Calu3 (cell line): Measurements from ENCODE around the gene PDX1. TPM values are rescaled to one million over a fixed set of nuclear protein-coding genes. Genes with fewer than 3 reads are reported as not detected.

Experiments used
- BruUV-seq: library from RNA; stranded (reverse); fragments of 400-500 nt; replicated peaks from 2 replicates; lab custom pipeline; 2021; lab: Mats Ljungman, UMichigan
- CTCF ChIA-PET: fragments of 300-600 bp; sonication (Branson Sonifier 250); formaldehyde crosslinking; loops from one replicate; lab custom pipeline; 2022; ENCODE audit warnings: antibody characterized with exemption; lab: Charles Lee
- DNase-seq: peaks from one replicate; pipeline ENCODE4 v3.0.0; 2022
- H3K27ac Mint-ChIP-seq: one replicate; pipeline ENCODE4 v1.8.0; 2022; ENCODE audit warnings: mixed read lengths; ENCODE audit not compliant: unreplicated experiment
- H3K27me3 Mint-ChIP-seq: one replicate; pipeline ENCODE4 v1.8.0; 2022; ENCODE audit warnings: mixed read lengths; ENCODE audit not compliant: unreplicated experiment
- H3K36me3 Mint-ChIP-seq: one replicate; pipeline ENCODE4 v1.8.0; 2022; ENCODE audit warnings: mild to moderate bottlenecking, moderate library complexity, mixed read lengths; ENCODE audit not compliant: insufficient read depth, unreplicated experiment
- H3K4me1 Mint-ChIP-seq: one replicate; pipeline ENCODE4 v1.8.0; 2022; ENCODE audit warnings: mild to moderate bottlenecking, low read depth, mixed read lengths; ENCODE audit not compliant: unreplicated experiment
- H3K4me3 Mint-ChIP-seq: one replicate; pipeline ENCODE4 v1.8.0; 2022; ENCODE audit warnings: mild to moderate bottlenecking, low read depth, moderate library complexity, mixed read lengths; ENCODE audit not compliant: unreplicated experiment
- H3K9me3 Mint-ChIP-seq: one replicate; pipeline ENCODE4 v1.8.0; 2022; ENCODE audit warnings: low read depth, mixed read lengths; ENCODE audit not compliant: unreplicated experiment
- intact Hi-C: fragments of 100-400 bp; cut with micrococcal nuclease; formaldehyde crosslinking; loops from one replicate; pipeline ENCODE4 v1.10.0; 2022; ENCODE audit not compliant: unreplicated experiment
- total RNA-seq: library from RNA; stranded (reverse); gene quantifications from 2 replicates; pipeline ENCODE4 v1.2.3, GENCODE V29; 2022
- TF ChIP-seq, protein P1 (sequence below): fragments of 200-600 bp; IDR thresholded peaks from one replicate; pipeline ENCODE4 v1.8.0; 2022; ENCODE audit warnings: antibody characterized with exemption; ENCODE audit not compliant: unreplicated experiment

The PDX1 gene
- total RNA-seq, 1 experiment from 2014 or later, result 1.8 TPM

DNA sequence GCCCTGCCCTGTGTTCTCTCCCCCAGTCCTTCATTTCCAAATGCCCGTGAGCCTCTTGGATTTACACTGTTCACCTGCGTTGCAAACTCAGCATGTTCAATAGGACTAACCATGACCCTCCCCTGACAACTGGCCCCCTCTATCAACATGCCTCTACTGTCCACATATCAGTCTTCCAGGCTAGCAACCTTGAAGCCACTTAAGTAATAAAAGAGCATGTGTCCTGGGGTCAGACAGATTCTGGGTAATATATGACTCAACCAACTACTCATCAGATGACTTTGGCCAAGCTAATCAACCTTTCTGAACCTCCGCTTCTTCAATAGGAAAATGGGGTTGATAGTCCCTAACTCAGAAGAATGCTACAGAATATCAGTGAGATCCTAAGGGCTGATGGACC, 15.1 kb upstream of the PDX1 start:
- H3K27ac Mint-ChIP-seq, result no peak overlapping the region
- CTCF ChIA-PET, result no interaction called here
- no TSS peak for BruUV-seq
- H3K9me3 Mint-ChIP-seq, result peaks cover 2% of the 10 kb centered on the region
- intact Hi-C loops, result no loop called here
- peaks cover 12% of the 10 kb centered on the region for H3K27me3 Mint-ChIP-seq
- H3K4me3 Mint-ChIP-seq, result no peak overlapping the region
- TF ChIP-seq, protein P1, sequence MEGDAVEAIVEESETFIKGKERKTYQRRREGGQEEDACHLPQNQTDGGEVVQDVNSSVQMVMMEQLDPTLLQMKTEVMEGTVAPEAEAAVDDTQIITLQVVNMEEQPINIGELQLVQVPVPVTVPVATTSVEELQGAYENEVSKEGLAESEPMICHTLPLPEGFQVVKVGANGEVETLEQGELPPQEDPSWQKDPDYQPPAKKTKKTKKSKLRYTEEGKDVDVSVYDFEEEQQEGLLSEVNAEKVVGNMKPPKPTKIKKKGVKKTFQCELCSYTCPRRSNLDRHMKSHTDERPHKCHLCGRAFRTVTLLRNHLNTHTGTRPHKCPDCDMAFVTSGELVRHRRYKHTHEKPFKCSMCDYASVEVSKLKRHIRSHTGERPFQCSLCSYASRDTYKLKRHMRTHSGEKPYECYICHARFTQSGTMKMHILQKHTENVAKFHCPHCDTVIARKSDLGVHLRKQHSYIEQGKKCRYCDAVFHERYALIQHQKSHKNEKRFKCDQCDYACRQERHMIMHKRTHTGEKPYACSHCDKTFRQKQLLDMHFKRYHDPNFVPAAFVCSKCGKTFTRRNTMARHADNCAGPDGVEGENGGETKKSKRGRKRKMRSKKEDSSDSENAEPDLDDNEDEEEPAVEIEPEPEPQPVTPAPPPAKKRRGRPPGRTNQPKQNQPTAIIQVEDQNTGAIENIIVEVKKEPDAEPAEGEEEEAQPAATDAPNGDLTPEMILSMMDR, result no peak
- peaks cover 18% of the 10 kb centered on the region for H3K4me1 Mint-ChIP-seq
- no peak for DNase-seq
- H3K36me3 Mint-ChIP-seq, result no peaks in the 10 kb centered on the region

DNA sequence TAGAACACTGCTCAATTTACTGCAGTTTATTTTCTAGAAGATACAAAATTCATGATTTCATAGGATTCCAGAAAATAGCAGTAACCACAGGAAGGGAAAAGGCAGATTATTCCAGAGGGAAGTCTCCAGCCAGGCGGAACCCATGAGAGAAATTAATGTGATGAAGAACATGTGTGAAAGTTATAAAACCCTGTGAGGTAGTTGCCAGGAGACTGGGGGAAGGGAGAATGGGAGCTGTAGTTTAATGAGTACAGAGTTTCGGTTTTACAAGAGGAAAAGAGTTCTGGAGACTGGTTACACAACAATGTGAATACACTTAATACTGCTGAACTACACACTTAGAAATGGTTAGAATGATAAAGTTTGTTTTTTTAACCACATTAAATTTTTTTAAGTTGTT, 14.2 kb upstream of the PDX1 start:
- TF ChIP-seq, protein P1, result no peak
- no TSS peak for BruUV-seq
- CTCF ChIA-PET, result no interaction called here
- Mint-ChIP-seq H3K27ac (no peak overlapping the region), H3K4me3 (no peak overlapping the region), H3K27me3 (peaks cover 12% of the 10 kb centered on the region), H3K9me3 (peaks cover 2% of the 10 kb centered on the region), H3K4me1 (peaks cover 15% of the 10 kb centered on the region), H3K36me3 (no peaks in the 10 kb centered on the region)
- DNase-seq, result no peak
- intact Hi-C loops, result no loop called here

DNA sequence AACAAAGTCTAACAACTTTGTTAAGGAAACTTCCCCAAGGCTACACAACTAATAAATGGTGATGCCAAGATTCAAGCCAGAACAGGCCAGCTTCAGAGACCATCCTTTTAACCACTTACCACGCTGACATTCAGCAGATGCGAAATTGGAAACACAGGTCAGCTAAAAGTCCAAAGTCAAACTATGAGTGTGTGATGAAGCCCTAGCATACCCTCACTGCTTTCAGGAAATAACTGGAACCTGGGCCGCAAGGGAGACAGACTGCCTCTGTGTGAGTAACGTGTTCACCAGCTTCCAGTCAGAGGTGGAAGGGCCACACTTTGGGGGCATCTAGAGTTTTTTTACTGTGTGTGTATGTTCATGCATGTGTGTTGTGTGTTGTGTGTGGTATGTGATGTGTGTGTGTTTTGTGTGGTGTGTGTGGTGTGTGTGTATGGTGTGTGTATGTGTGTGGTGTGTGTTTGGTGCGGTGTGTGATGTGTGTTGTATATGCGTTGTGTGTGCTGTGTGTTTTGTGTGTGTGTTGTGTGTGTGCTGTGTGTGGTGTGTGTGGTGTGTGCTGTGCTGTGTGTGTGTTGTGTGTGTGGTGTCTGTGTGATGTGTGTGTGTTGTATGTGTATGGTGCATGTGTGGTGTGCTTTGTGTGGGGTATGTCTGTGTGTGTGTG, 12.5 kb upstream of the PDX1 start:
- Mint-ChIP-seq H3K4me1 (peaks cover 8% of the 10 kb centered on the region), H3K36me3 (no peaks in the 10 kb centered on the region), H3K27ac (no peak overlapping the region), H3K27me3 (peaks cover 12% of the 10 kb centered on the region), H3K4me3 (no peak overlapping the region), H3K9me3 (peaks cover 2% of the 10 kb centered on the region)
- CTCF ChIA-PET, result no interaction called here
- intact Hi-C loops, result no loop called here
- DNase-seq, result no peak
- TF ChIP-seq, protein P1, result no peak
- BruUV-seq, result no TSS peak

GRCh38 chr13:27909378-27909777, 10.4 kb upstream of the PDX1 start:
- H3K36me3 Mint-ChIP-seq, result no peaks in the 10 kb centered on the region
- H3K27ac Mint-ChIP-seq, result no peak overlapping the region
- BruUV-seq, result no TSS peak
- peaks cover 2% of the 10 kb centered on the region for H3K9me3 Mint-ChIP-seq
- TF ChIP-seq, protein P1, result no peak
- no peak overlapping the region for H3K4me3 Mint-ChIP-seq
- H3K4me1 Mint-ChIP-seq, result peaks cover 6% of the 10 kb centered on the region
- no peak for DNase-seq
- intact Hi-C loops, result no loop called here
- CTCF ChIA-PET, result no interaction called here
- peaks cover 12% of the 10 kb centered on the region for H3K27me3 Mint-ChIP-seq
